Measurements from ENCODE around the gene TEAD1. TPM values are rescaled to one million over a fixed set of nuclear protein-coding genes. Genes with fewer than 3 reads are reported as not detected.

Gene TEAD1
- total RNA-seq, 1 donor from 2014 or later = 103 TPM

- intact Hi-C loops (cut with DNase I) = loop anchor here (5.0 kb wide), 2 partner anchors 42 to 88 kb away; no protein-coding TSS in a partner anchor
- DNase-seq (ENCODE audit: low spot score) = no peak
Observed at GRCh38 chr11:12769834-12770345, 95.7 kb downstream of the TEAD1 start.

- intact Hi-C loops (cut with DNase I) = loop anchor here (5.0 kb wide), 1 partner anchor 88 kb away; no protein-coding TSS in a partner anchor
- DNase-seq (ENCODE audit: low spot score) = no peak
Observed at GRCh38 chr11:12770435-12770834, 96.2 kb downstream of the TEAD1 start.

GRCh38 chr11:12770966-12771597, 96.9 kb downstream of the TEAD1 start:
- DNase-seq (ENCODE audit: low spot score) = no peak
- intact Hi-C loops (cut with DNase I) = loop anchor here (5.0 kb wide), 1 partner anchor 89 kb away; no protein-coding TSS in a partner anchor

- intact Hi-C loops (cut with DNase I) = loop anchor here (5.0 kb wide), 1 partner anchor 90 kb away; no protein-coding TSS in a partner anchor
Observed at GRCh38 chr11:12771875-12772274, 97.7 kb downstream of the TEAD1 start.

GRCh38 chr11:12772324-12772723, 98.1 kb downstream of the TEAD1 start:
- DNase-seq (ENCODE audit: low spot score) = no peak
- intact Hi-C loops (cut with DNase I) = loop anchor here (5.0 kb wide), 1 partner anchor 90 kb away; no protein-coding TSS in a partner anchor

More at GRCh38 chr11:12771875-12772274, 97.7 kb downstream of the TEAD1 start:
- DNase-seq (ENCODE audit: low spot score) = no peak

GRCh38 chr11:12773591-12773990, 99.4 kb downstream of the TEAD1 start:
- intact Hi-C loops (cut with DNase I) = loop anchor here (5.0 kb wide), 1 partner anchor 91 kb away; no protein-coding TSS in a partner anchor
- DNase-seq (ENCODE audit: low spot score) = no peak

GRCh38 chr11:12775955-12776354, 101.7 kb downstream of the TEAD1 start:
- intact Hi-C loops (cut with DNase I) = no loop called here
- DNase-seq (ENCODE audit: low spot score) = no peak

- DNase-seq (ENCODE audit: low spot score) = no peak
- intact Hi-C loops (cut with DNase I) = no loop called here
Observed at GRCh38 chr11:12777208-12777874, 103.1 kb downstream of the TEAD1 start.

- intact Hi-C loops (cut with DNase I) = no loop called here
- no peak for DNase-seq (ENCODE audit: low spot score)
Observed at GRCh38 chr11:12778240-12778905, 104.2 kb downstream of the TEAD1 start.

- no peak for DNase-seq (ENCODE audit: low spot score)
- intact Hi-C loops (cut with DNase I) = no loop called here
Observed at GRCh38 chr11:12783765-12784164, 109.5 kb downstream of the TEAD1 start.

GRCh38 chr11:12784445-12784844, 110.2 kb downstream of the TEAD1 start:
- no peak for DNase-seq (ENCODE audit: low spot score)
- intact Hi-C loops (cut with DNase I) = no loop called here

GRCh38 chr11:12784987-12785386, 110.8 kb downstream of the TEAD1 start:
- intact Hi-C loops (cut with DNase I) = no loop called here
- DNase-seq (ENCODE audit: low spot score) = no peak

GRCh38 chr11:12785901-12786300, 111.7 kb downstream of the TEAD1 start:
- intact Hi-C loops (cut with DNase I) = no loop called here
- no peak for DNase-seq (ENCODE audit: low spot score)

GRCh38 chr11:12786450-12786849, 112.2 kb downstream of the TEAD1 start:
- no peak for DNase-seq (ENCODE audit: low spot score)
- intact Hi-C loops (cut with DNase I) = no loop called here

GRCh38 chr11:12786891-12787290, 112.7 kb downstream of the TEAD1 start:
- no peak for DNase-seq (ENCODE audit: low spot score)
- intact Hi-C loops (cut with DNase I) = no loop called here

- DNase-seq (ENCODE audit: low spot score) = no peak
- intact Hi-C loops (cut with DNase I) = no loop called here
Observed at GRCh38 chr11:12787847-12788246, 113.6 kb downstream of the TEAD1 start.

- intact Hi-C loops (cut with DNase I) = no loop called here
- DNase-seq (ENCODE audit: low spot score) = no peak
Observed at GRCh38 chr11:12789054-12789453, 114.8 kb downstream of the TEAD1 start.

GRCh38 chr11:12789596-12790215, 115.5 kb downstream of the TEAD1 start:
- no peak for DNase-seq (ENCODE audit: low spot score)
- intact Hi-C loops (cut with DNase I) = no loop called here

GRCh38 chr11:12790861-12791616, 116.8 kb downstream of the TEAD1 start:
- no peak for DNase-seq (ENCODE audit: low spot score)
- intact Hi-C loops (cut with DNase I) = no loop called here
